Measurements from ENCODE around the gene ATP5F1A. TPM values are rescaled to one million over a fixed set of nuclear protein-coding genes. Genes with fewer than 3 reads are reported as not detected.

The ATP5F1A gene
- total and polyA plus RNA-seq, 4 donors: 175 to 389 (median 293) TPM

GRCh38 chr18:46113751-46114150, 15.7 kb upstream of the ATP5F1A start:
- no peaks in the 10 kb centered on the region for H3K9me3 ChIP-seq (ENCODE audit: control insufficient read depth in 4 of 4, insufficient read depth in 3 of 4, low read length in 3 of 4)
- H3K4me1 ChIP-seq (ENCODE audit: control insufficient read depth in 5 of 5, insufficient read depth in 5 of 5, low read length in 5 of 5): no peaks in the 10 kb centered on the region
- H3K27ac ChIP-seq (ENCODE audit: low read depth in 1 of 2, low read length in 1 of 2): no peak overlapping the region
- H3K36me3 ChIP-seq (ENCODE audit: control insufficient read depth in 4 of 4, insufficient read depth in 4 of 4, low read length in 4 of 4): peaks cover 3 to 8% (median 5%) of the 10 kb centered on the region in 4 donors
- no peak overlapping the region for H3K4me3 ChIP-seq
- no peaks in the 10 kb centered on the region for H3K27me3 ChIP-seq (ENCODE audit: control insufficient read depth in 3 of 3, insufficient read depth in 3 of 3, low read length in 2 of 3)
- ATAC-seq (ENCODE audit: insufficient read depth, low FRiP score) (no peak), DNase-seq (no peak)
- WGBS, 2 donors: 90 to 91% methylated on average over 1 of the region's 1 CpG
- no peak overlapping the region for H3K9ac ChIP-seq (ENCODE audit: insufficient read depth in 1 of 2, low read length in 2 of 2)
- TF ChIP-seq CTCF (IDR thresholded peaks at IDR 0.05; ENCODE audit: control extremely low read depth, extremely low read depth): no peak

GRCh38 chr18:46110406-46110805, 12.3 kb upstream of the ATP5F1A start:
- TF ChIP-seq CTCF (IDR thresholded peaks at IDR 0.05; ENCODE audit: control extremely low read depth, extremely low read depth): no peak
- no peak overlapping the region for H3K9ac ChIP-seq (ENCODE audit: insufficient read depth in 1 of 2, low read length in 2 of 2)
- ATAC-seq (ENCODE audit: insufficient read depth, low FRiP score) (no peak), DNase-seq (no peak)
- H3K27me3 ChIP-seq (ENCODE audit: control insufficient read depth in 3 of 3, insufficient read depth in 3 of 3, low read length in 2 of 3): no peaks in the 10 kb centered on the region
- H3K9me3 ChIP-seq (ENCODE audit: control insufficient read depth in 4 of 4, insufficient read depth in 3 of 4, low read length in 3 of 4): no peaks in the 10 kb centered on the region
- 94 to 98% methylated on average over 3 of the region's 3 CpGs for WGBS, 2 donors
- H3K27ac ChIP-seq (ENCODE audit: low read depth in 1 of 2, low read length in 1 of 2): no peak overlapping the region
- peaks cover 0 to under 1% (median 0%) of the 10 kb centered on the region in 5 donors for H3K4me1 ChIP-seq (ENCODE audit: control insufficient read depth in 5 of 5, insufficient read depth in 5 of 5, low read length in 5 of 5)
- H3K4me3 ChIP-seq: no peak overlapping the region
- H3K36me3 ChIP-seq (ENCODE audit: control insufficient read depth in 4 of 4, insufficient read depth in 4 of 4, low read length in 4 of 4): peaks cover 3 to 8% (median 4%) of the 10 kb centered on the region in 4 donors

- H3K4me1 ChIP-seq (ENCODE audit: control insufficient read depth in 5 of 5, insufficient read depth in 5 of 5, low read length in 5 of 5): peaks cover 0 to 6% (median 4%) of the 10 kb centered on the region in 5 donors
- WGBS, 2 donors: 94 to 95% methylated on average over 5 of the region's 5 CpGs
- DNase-seq (no peak), ATAC-seq (ENCODE audit: insufficient read depth, low FRiP score) (no peak)
- TF ChIP-seq CTCF (IDR thresholded peaks at IDR 0.05; ENCODE audit: control extremely low read depth, extremely low read depth): no peak
- no peak overlapping the region for H3K4me3 ChIP-seq
- no peaks in the 10 kb centered on the region for H3K9me3 ChIP-seq (ENCODE audit: control insufficient read depth in 4 of 4, insufficient read depth in 3 of 4, low read length in 3 of 4)
- H3K9ac ChIP-seq (ENCODE audit: insufficient read depth in 1 of 2, low read length in 2 of 2): no peak overlapping the region
- no peak overlapping the region for H3K27ac ChIP-seq (ENCODE audit: low read depth in 1 of 2, low read length in 1 of 2)
- peaks cover 2 to 8% (median 4%) of the 10 kb centered on the region in 4 donors for H3K36me3 ChIP-seq (ENCODE audit: control insufficient read depth in 4 of 4, insufficient read depth in 4 of 4, low read length in 4 of 4)
- no peaks in the 10 kb centered on the region for H3K27me3 ChIP-seq (ENCODE audit: control insufficient read depth in 3 of 3, insufficient read depth in 3 of 3, low read length in 2 of 3)
These were observed 11.3 kb upstream of the ATP5F1A start for GRCh38 chr18:46109386-46109785.
